ENCODE results near the gene PHC2.
"Not testable (repeated sequence)": the region's sequence is repeated elsewhere in the genome, so short reads cannot be mapped to it uniquely, and the experiment has no call there.

The PHC2 gene

DNA sequence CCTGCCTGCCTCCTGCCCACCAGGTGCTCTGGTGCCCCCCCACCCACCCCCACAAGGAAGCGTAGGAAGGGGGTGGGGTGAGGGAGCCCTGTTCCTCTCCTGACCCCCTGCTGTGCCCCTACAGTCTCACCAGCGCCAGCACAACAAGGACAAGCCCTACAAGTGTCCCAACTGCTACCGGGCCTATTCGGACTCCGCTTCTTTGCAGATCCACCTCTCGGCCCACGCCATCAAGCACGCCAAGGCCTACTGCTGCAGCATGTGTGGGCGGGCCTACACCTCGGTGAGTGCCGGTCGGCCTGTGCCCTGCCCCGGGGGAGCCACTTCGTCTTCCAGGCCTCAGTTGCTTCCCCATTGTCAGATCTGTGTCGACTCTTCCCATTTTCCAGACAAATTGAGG is 135.9 kb downstream of the PHC2 start:
- DNase-seq (ENCODE audit: low read depth), result no peak
- no peak for TF ChIP-seq CTCF (IDR thresholded peaks at IDR 0.05; ENCODE audit: insufficient read depth, low read depth, low read length, missing control alignments)
- H3K4me3 ChIP-seq (ENCODE audit: low read length), result no peak overlapping the region

DNA sequence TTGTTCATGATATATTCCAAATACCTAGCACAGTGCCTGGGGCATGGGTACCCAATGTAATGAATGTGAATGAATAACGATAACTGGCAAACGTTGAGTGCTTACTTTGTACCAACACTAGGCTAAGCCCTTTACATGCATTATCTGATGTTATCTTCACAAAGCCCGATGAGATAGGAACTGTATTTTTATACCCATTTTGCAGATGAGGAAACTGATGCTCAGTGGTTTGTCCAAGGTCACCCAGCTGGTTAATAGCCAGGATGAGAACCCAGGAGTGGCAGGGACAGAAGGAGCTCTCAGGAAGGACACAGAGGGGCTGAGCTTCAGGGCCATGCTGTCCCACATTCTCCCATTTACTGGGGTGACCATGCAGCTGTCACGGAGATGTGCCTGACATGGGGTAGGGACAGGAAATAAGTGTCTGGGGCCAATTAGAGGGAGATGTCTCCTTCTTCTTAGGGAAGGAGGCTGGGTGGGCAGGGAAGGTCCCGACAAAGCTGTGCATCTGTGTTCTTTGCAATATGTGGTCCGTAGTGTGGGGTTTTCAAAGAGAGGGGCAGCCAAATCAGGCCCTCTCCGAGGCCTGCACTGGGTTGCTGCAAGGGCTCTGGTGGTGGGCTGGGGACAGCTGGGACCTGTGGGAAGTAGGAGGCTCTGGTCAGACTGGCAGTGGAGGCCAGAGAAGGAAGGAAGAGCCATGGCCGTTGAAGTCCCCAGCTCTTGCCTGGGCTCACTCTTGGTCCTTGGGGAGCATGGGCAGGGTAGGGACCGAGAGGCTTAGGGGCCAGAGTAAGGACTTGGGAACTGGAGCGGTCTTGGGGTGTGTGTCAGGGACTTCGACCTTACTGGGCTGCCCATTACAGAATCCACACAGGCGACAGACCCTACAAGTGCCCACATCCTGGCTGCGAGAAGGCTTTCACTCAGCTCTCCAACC is 136.6 kb downstream of the PHC2 start:
- no peak for TF ChIP-seq CTCF (IDR thresholded peaks at IDR 0.05; ENCODE audit: insufficient read depth, low read depth, low read length, missing control alignments)
- no peak for DNase-seq (ENCODE audit: low read depth)
- H3K4me3 ChIP-seq (ENCODE audit: low read length), result no peak overlapping the region

DNA sequence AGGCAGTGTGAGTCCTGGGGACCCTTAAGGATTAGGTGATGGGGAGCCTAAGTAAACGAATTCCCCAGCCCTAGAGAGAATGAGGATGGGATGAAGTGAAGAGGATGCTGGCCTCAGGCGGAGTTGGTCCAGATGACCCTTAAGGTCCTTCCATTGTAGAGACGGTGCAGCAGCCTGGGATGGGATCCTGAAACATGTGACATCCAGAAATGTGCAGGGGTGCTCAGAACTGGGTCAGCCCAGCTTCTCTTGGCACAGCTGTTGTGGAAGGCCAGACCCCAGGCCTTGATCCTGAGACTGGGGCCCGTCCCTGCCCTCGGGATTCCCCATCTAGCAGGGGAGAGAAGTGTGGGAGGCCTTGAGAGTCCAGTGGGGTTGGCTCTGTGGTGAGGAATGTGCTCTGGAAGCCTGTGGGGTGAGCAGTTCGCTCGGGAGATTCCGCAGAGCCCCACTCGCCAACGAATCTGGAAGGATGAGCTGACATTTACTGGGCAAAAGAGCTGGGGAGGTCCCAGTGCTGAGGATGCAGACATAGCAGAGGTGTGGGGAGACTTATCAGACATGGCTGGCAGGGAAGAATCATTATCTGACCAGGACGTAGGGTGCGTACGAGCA is 138.1 kb downstream of the PHC2 start:
- H3K4me3 ChIP-seq (ENCODE audit: low read length), result no peak overlapping the region
- no peak for TF ChIP-seq CTCF (IDR thresholded peaks at IDR 0.05; ENCODE audit: insufficient read depth, low read depth, low read length, missing control alignments)
- no peak for DNase-seq (ENCODE audit: low read depth)

DNA sequence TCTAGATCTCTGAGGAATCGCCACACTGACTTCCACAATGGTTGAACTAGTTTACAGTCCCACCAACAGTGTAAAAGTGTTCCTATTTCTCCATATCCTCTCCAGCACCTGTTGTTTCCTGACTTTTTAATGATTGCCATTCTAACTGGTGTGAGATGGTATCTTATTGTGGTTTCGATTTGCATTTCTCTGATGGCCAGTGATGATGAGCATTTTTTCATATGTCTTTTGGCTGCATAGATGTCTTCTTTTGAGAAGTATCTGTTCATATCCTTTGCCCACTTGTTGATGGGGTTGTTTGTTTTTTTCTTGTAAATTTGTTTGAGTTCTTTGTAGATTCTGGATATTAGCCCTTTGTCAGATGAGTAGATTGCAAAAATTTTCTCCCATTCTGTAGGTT is 140.3 kb downstream of the PHC2 start:
- not testable (repeated sequence) for H3K4me3 ChIP-seq (ENCODE audit: low read length); DNase-seq (ENCODE audit: low read depth)

- DNase-seq (ENCODE audit: low read depth), result no peak
- TF ChIP-seq CTCF (IDR thresholded peaks at IDR 0.05; ENCODE audit: insufficient read depth, low read depth, low read length, missing control alignments), result no peak
- no peak overlapping the region for H3K4me3 ChIP-seq (ENCODE audit: low read length)
These were observed 141.1 kb downstream of the PHC2 start for GRCh38 chr1:33289858-33290154.

- TF ChIP-seq CTCF (IDR thresholded peaks at IDR 0.05; ENCODE audit: insufficient read depth, low read depth, low read length, missing control alignments), result no peak
- no peak for DNase-seq (ENCODE audit: low read depth)
- no peak overlapping the region for H3K4me3 ChIP-seq (ENCODE audit: low read length)
These were observed 141.7 kb downstream of the PHC2 start for GRCh38 chr1:33288976-33289857.

- no peak overlapping the region for H3K4me3 ChIP-seq (ENCODE audit: low read length)
- TF ChIP-seq CTCF (IDR thresholded peaks at IDR 0.05; ENCODE audit: insufficient read depth, low read depth, low read length, missing control alignments), result no peak
- no peak for DNase-seq (ENCODE audit: low read depth)
These were observed 143.6 kb downstream of the PHC2 start for GRCh38 chr1:33287317-33287716.

All from epithelial cell of esophagus (primary cell).